Smooth muscle cell (in vitro differentiated cells): ENCODE results near the gene RHOC. TPM values are rescaled to one million over a fixed set of nuclear protein-coding genes. Genes with fewer than 3 reads are reported as not detected.
A peak's percentile ranks its signal among the peaks of the same experiment; 100 is the strongest.

ENCODE experiments used
- DNase-seq: peaks from one replicate; lab custom pipeline; 2025; ENCODE audit not compliant: unreplicated experiment; lab: John Stamatoyannopoulos, UW
- H2AFZ ChIP-seq: fragments of 200-600 bp; sonication (generic); 2 replicates; pipeline ENCODE4 v1.6.0; 2016; ENCODE audit warnings: antibody characterized with exemption, low read depth, mild to moderate bottlenecking
- H3F3A ChIP-seq: fragments of 200-600 bp; sonication (generic); 2 replicates; pipeline ENCODE4 v1.6.0; 2017; ENCODE audit warnings: antibody characterized with exemption, low read depth
- H3K27ac ChIP-seq: fragments of 200-600 bp; sonication (generic); 2 replicates; pipeline ENCODE4 v1.5.1; 2016; ENCODE audit warnings: low read depth, mild to moderate bottlenecking
- H3K27me3 ChIP-seq: fragments of 200-600 bp; sonication (generic); 2 replicates; pipeline ENCODE4 v1.6.1; 2016; ENCODE audit warnings: low read depth, mild to moderate bottlenecking
- H3K36me3 ChIP-seq: fragments of 200-600 bp; sonication (generic); 2 replicates; pipeline ENCODE4 v1.5.1; 2016; ENCODE audit warnings: low read depth
- H3K4me1 ChIP-seq: fragments of 200-600 bp; sonication (generic); 2 replicates; pipeline ENCODE4 v1.5.1; 2016; ENCODE audit warnings: low read depth
- H3K4me2 ChIP-seq: fragments of 200-600 bp; sonication (generic); 2 replicates; pipeline ENCODE4 v1.6.0; 2016; ENCODE audit warnings: mild to moderate bottlenecking
- H3K4me3 ChIP-seq: fragments of 200-600 bp; sonication (generic); 2 replicates; pipeline ENCODE4 v1.5.1; 2016; ENCODE audit warnings: mild to moderate bottlenecking
- H3K79me2 ChIP-seq: fragments of 200-600 bp; sonication (generic); 2 replicates; pipeline ENCODE4 v1.6.0; 2016; ENCODE audit warnings: low read depth, mild to moderate bottlenecking
- H3K9ac ChIP-seq: fragments of 200-600 bp; sonication (generic); 2 replicates; pipeline ENCODE4 v1.6.0; 2016; ENCODE audit warnings: low read depth
- H3K9me3 ChIP-seq: fragments of 200-600 bp; sonication (generic); replicated peaks from 2 replicates; pipeline ENCODE4 v1.5.1; 2016; ENCODE audit warnings: low read depth
- H4K20me1 ChIP-seq: fragments of 200-600 bp; sonication (generic); 2 replicates; pipeline ENCODE4 v1.6.0; 2016; ENCODE audit warnings: low read depth
- CTCF ChIP-seq: fragments of 200-600 bp; sonication (generic); IDR thresholded peaks from 2 replicates; pipeline ENCODE4 v1.5.1; 2017; ENCODE audit warnings: borderline replicate concordance, mild to moderate bottlenecking, antibody characterized with exemption; ENCODE audit not compliant: insufficient read depth, poor library complexity, severe bottlenecking
- WGBS: methylation state at CpG from one replicate; pipeline ENCODE4 v1.1.7; 2016; ENCODE audit warnings: low lambda C conversion rate; 5-methylcytosine and 5-hydroxymethylcytosine counted together
- polyA plus RNA-seq: library from polyadenylated mRNA; unstranded; fragments of >200 nt; fragmentation: Nextera tagmentation; extraction: Ambion mirVana; gene quantifications from 2 replicates; pipeline ENCODE4 v1.2.1, GENCODE V29; 2016
- total RNA-seq: library from RNA; depleted of rRNA; stranded (reverse); fragments of >200 nt; gene quantifications from 2 replicates; pipeline ENCODE4 v1.2.3, GENCODE V29; 2014

Gene RHOC
- total and polyA plus RNA-seq, 2 experiments from 2014 or later: 303 to 518 TPM

GRCh38 chr1:112718691-112719418 is 11.9 kb upstream of the RHOC start:
- H3K36me3 ChIP-seq: no peaks in the 10 kb centered on the region
- H4K20me1 ChIP-seq: no peaks in the 10 kb centered on the region
- WGBS: 35% methylated on average over 33 of the region's 44 CpGs
- no peaks in the 10 kb centered on the region for H3F3A ChIP-seq
- H3K79me2 ChIP-seq: no peaks in the 10 kb centered on the region
- TF ChIP-seq CTCF: peak; percentile 88
- H3K4me2 ChIP-seq: peak overlapping the region; percentile 73
- no peak overlapping the region for H2AFZ ChIP-seq
- no peaks in the 10 kb centered on the region for H3K9me3 ChIP-seq
- H3K4me3 ChIP-seq: peak overlapping the region; percentile 17
- no peak overlapping the region for H3K9ac ChIP-seq
- DNase-seq: peak; percentile 50
- H3K4me1 ChIP-seq: peaks cover 28% of the 10 kb centered on the region
- peaks cover 6% of the 10 kb centered on the region for H3K27me3 ChIP-seq
- no peak overlapping the region for H3K27ac ChIP-seq

GRCh38 chr1:112717263-112717873 is 10.4 kb upstream of the RHOC start:
- no peak for DNase-seq
- H2AFZ ChIP-seq: no peak overlapping the region

GRCh38 chr1:112716133-112716720 is 9.3 kb upstream of the RHOC start:
- peak; percentile 55 for DNase-seq
- H3K9ac ChIP-seq: no peak overlapping the region
- no peak overlapping the region for H3K27ac ChIP-seq
- H3K4me1 ChIP-seq: peaks cover 11% of the 10 kb centered on the region
- no peaks in the 10 kb centered on the region for H3K79me2 ChIP-seq
- H3F3A ChIP-seq: no peaks in the 10 kb centered on the region
- H3K27me3 ChIP-seq: peaks cover 6% of the 10 kb centered on the region
- no peaks in the 10 kb centered on the region for H3K36me3 ChIP-seq
- TF ChIP-seq CTCF: peak; percentile 93
- peak overlapping the region; percentile 61 for H3K4me3 ChIP-seq
- 18% methylated on average over 13 of the region's 13 CpGs for WGBS
- H3K9me3 ChIP-seq: no peaks in the 10 kb centered on the region
- peak overlapping the region; percentile 87 for H3K4me2 ChIP-seq
- H4K20me1 ChIP-seq: no peaks in the 10 kb centered on the region
- H2AFZ ChIP-seq: peak overlapping the region; percentile 84

More at GRCh38 chr1:112717263-112717873, 10.4 kb upstream of the RHOC start:
- no peaks in the 10 kb centered on the region for H3K79me2 ChIP-seq
- no peak overlapping the region for H3K4me3 ChIP-seq
- H3K4me2 ChIP-seq: no peak overlapping the region
- WGBS: 77% methylated on average over 2 of the region's 2 CpGs
- H3F3A ChIP-seq: no peaks in the 10 kb centered on the region
- no peak overlapping the region for H3K27ac ChIP-seq
- peaks cover 17% of the 10 kb centered on the region for H3K4me1 ChIP-seq
- no peak overlapping the region for H3K9ac ChIP-seq
- H3K36me3 ChIP-seq: no peaks in the 10 kb centered on the region
- H4K20me1 ChIP-seq: no peaks in the 10 kb centered on the region
- H3K27me3 ChIP-seq: peaks cover 6% of the 10 kb centered on the region
- H3K9me3 ChIP-seq: no peaks in the 10 kb centered on the region
- no peak for TF ChIP-seq CTCF
